Epithelial cell of esophagus (primary cell): Measurements from ENCODE around the gene RSU1.

ENCODE experiments used
- DNase-seq: peaks from one replicate; pipeline ENCODE4 v3.0.0; 2010; ENCODE audit warnings: low read depth
- H3K4me3 ChIP-seq: 2 replicates; pipeline ENCODE4 v1.5.1; 2011; ENCODE audit warnings: mild to moderate bottlenecking, low read length, control low read depth
- TF ChIP-seq, protein P1 (sequence below): IDR thresholded peaks from 2 replicates; pipeline ENCODE4 v1.5.1; 2011; ENCODE audit warnings: low read depth, mild to moderate bottlenecking, low read length, control low read depth, inconsistent platforms; ENCODE audit not compliant: insufficient read depth; ENCODE audit errors: missing control alignments

The RSU1 gene

DNA sequence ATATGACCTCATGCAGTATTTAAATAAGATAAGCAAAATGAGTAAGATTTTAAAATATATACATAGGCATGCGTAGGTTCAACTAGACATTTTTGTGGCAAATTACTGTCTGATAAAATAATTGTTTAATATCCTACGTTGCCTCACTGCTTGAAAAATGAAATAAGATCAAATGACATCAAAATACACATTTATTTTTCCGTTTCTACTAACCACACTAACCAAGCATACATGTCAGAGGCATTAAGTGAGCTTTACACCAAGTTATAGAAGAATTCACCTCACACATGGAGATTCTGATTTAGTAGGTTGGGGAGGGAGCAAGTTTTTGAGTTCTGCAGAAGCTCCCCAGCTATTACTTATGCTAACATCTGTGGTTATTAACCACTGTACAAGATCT is 66.8 kb downstream of the RSU1 start:
- no peak for DNase-seq
- no peak overlapping the region for H3K4me3 ChIP-seq
- TF ChIP-seq, protein P1, sequence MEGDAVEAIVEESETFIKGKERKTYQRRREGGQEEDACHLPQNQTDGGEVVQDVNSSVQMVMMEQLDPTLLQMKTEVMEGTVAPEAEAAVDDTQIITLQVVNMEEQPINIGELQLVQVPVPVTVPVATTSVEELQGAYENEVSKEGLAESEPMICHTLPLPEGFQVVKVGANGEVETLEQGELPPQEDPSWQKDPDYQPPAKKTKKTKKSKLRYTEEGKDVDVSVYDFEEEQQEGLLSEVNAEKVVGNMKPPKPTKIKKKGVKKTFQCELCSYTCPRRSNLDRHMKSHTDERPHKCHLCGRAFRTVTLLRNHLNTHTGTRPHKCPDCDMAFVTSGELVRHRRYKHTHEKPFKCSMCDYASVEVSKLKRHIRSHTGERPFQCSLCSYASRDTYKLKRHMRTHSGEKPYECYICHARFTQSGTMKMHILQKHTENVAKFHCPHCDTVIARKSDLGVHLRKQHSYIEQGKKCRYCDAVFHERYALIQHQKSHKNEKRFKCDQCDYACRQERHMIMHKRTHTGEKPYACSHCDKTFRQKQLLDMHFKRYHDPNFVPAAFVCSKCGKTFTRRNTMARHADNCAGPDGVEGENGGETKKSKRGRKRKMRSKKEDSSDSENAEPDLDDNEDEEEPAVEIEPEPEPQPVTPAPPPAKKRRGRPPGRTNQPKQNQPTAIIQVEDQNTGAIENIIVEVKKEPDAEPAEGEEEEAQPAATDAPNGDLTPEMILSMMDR = no peak

DNA sequence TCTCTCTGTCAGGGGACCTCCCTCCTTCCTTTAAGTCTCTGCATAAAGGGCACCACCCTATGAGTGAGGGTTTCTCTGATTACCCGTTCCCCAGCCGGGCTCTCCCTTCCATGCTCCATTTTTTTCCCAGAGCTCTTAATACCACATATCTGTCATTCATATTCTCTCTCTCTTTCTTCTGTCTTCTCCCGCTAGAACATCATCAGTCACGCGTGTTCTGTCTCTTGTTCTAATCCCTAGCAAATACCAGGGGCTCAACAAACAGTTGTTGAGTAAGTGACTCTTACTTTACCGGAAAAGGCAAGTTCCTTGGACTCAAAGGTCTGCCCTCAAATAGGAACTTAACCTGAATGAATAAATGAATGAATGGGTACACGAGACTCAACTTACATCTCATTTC is 68.5 kb downstream of the RSU1 start:
- DNase-seq = no peak

DNA sequence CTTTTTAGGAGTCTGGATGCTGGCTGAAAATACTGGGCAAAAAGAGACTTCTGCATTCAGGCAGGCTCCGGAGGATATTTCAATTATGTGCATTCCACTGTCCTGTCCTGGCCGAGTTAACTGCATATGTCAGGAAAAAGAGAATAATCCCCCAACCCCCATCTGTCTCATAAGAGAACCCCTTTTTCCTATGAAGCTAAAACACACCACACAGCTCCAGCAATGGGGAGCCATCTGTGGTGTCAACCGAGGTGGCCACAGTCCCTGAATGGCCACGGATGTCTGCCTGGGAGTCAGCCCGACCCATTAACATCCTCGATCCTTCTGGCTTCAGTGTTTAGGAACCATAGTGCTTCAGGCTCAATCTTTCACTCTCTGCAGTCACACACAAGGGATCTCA is 70.4 kb downstream of the RSU1 start:
- TF ChIP-seq, protein P1 = no peak
- DNase-seq = no peak
- no peak overlapping the region for H3K4me3 ChIP-seq

More for the DNA sequence above, 68.5 kb downstream of the RSU1 start:
- TF ChIP-seq, protein P1 = no peak
- no peak overlapping the region for H3K4me3 ChIP-seq

DNA sequence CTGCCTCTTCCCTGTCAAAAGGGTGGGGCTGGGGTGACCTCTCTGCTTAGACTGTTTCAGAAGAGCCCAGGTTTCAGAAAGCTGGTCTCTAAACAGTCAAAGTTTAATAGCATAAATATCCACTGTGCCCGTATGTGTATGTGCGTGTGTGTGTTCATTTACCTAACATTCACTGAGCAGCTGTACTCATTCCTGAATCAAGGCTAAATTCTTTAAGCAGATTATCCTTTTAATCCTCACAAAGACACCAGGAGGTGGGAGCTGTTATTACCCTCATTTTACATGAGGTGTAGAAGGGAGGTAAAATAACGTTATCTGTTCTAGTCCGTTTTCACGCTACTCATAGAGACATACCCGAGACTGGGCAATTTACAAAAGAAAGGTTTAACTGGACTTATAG is 72.2 kb downstream of the RSU1 start:
- no peak overlapping the region for H3K4me3 ChIP-seq
- TF ChIP-seq, protein P1 = no peak
- DNase-seq = no peak

DNA sequence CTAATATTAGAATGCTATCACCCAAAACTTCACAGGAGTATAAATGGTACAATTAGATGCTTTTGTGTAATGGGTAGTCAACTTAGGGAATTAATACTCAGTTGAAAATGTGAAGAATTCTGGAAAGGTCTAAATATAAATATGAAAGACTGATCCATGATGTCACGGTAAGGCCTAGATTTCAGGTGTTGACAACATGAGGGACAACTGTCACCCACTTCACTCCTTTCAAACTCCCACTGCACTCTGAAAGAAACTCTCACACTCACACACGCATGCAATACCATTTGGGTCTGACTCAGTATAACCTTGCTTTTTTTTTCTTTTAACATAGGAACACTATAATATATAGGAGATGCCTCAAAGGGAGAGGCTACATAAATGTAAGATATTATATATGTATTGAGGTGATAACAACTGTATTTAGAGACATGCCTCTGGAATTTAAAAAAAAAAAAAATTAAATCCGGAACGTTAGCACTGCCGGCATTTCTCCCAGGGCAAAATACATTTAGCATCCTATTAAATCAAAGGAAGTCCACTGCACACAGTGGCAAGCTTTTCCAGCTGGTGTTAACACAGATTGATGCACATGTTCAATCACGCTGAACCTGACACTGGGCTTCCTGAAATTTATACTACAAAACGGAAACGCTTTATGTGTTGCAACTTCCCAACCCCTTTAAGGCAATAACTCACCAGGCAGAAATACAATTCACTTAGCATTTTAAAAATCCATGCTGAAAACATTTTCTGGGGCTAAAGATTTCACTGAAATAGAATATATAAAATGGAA is 74.9 kb downstream of the RSU1 start:
- DNase-seq = peak; percentile 15
- no peak overlapping the region for H3K4me3 ChIP-seq
- TF ChIP-seq, protein P1 = no peak

DNA sequence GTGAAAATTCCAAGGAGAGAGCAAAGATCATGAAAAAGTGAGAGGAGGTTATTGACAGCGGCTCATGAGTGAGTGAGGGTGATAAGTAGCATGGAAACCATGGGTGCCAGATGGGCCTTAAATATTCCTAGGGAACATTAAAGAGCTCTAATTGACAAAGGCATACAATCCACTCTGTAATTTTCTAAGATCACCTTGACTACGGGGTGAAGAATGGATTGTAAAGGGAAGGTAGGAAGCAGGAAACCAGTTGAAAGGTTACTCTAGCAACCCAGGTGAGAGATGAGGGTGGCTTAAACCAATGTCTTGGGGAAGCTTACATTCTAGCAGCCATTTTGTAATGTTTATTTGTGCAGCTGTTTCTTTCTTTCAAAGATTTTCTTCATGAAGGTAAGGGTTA is 75.7 kb downstream of the RSU1 start:
- no peak for DNase-seq
- no peak overlapping the region for H3K4me3 ChIP-seq
- TF ChIP-seq, protein P1 = no peak

DNA sequence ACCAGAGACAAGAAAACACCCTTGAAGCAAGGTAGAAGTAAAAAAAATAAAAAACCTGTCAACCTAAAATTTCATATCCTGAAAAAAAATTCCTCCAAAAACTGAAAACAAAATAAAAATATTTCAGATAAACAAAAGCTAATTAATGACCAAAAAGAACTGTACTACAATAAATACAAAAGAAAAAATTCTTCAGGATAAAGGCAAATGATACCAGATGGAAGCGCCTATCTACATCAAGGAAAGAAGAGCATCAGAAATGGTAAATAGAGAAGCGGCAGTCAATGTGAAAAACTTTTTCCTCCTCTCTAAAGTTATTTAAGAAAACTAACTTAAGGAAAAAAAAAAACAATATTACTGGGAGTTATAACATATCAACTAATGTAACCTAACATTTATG is 79.8 kb downstream of the RSU1 start:
- no peak overlapping the region for H3K4me3 ChIP-seq
- DNase-seq = no peak
- TF ChIP-seq, protein P1 = no peak
